ENCODE measurements around the gene STOML1.

DNA sequence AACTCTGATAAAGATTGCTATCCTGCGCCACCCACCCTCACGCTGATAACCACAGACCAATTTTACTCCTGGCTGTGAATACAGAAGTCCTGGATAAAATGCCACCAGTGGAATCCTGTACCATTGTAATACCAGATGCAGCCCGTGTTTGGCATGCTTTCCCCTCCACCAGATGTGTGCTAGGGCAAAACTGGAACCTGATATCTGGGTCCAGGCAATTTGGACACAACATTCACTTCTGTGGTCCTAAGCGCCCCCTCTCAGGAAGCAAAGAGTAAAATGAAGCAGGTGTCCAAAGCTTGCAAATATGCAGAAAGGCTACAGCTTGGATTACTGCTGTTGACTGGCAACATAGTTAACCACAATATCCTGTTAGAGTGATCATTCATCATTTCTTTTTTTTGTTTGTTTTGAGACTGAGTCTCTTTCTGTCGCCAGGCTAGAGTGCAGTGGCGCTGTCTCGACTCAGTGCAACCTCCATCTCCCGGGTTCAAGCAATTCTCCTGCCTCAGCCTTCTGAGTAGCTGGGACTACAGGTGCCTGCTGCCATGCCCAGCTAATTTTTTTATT lies 33.0 kb downstream of the STOML1 start:
- TF ChIP-seq, protein P1, sequence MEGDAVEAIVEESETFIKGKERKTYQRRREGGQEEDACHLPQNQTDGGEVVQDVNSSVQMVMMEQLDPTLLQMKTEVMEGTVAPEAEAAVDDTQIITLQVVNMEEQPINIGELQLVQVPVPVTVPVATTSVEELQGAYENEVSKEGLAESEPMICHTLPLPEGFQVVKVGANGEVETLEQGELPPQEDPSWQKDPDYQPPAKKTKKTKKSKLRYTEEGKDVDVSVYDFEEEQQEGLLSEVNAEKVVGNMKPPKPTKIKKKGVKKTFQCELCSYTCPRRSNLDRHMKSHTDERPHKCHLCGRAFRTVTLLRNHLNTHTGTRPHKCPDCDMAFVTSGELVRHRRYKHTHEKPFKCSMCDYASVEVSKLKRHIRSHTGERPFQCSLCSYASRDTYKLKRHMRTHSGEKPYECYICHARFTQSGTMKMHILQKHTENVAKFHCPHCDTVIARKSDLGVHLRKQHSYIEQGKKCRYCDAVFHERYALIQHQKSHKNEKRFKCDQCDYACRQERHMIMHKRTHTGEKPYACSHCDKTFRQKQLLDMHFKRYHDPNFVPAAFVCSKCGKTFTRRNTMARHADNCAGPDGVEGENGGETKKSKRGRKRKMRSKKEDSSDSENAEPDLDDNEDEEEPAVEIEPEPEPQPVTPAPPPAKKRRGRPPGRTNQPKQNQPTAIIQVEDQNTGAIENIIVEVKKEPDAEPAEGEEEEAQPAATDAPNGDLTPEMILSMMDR (IDR thresholded peaks at IDR 0.05; ENCODE audit: low read depth, low read length), result no peak
- no peak for TF ChIP-seq EZH2phosphoT487 (IDR thresholded peaks at IDR 0.05; ENCODE audit: low read depth)

Measured in OCI-LY3 (cell line).